ENCODE results near the gene EFR3B.

The EFR3B gene

GRCh38 chr2:25036221-25036559 lies 5.7 kb upstream of the EFR3B start:
- no peak for DNase-seq

- no peak for DNase-seq
Observed at GRCh38 chr2:25039126-25039525, 2.8 kb upstream of the EFR3B start.

- DNase-seq: no peak
Observed at GRCh38 chr2:25041307-25041927, 459 bp upstream of the EFR3B start.

- no peak for DNase-seq
Observed at GRCh38 chr2:25042321-25043240, 705 bp downstream of the EFR3B start.

GRCh38 chr2:25043241-25043867 lies 1.5 kb downstream of the EFR3B start:
- no peak for DNase-seq

- DNase-seq: no peak
Observed at GRCh38 chr2:25044011-25044410, 2.1 kb downstream of the EFR3B start.

GRCh38 chr2:25044990-25045389 lies 3.1 kb downstream of the EFR3B start:
- no peak for DNase-seq

GRCh38 chr2:25049422-25049821 lies 7.5 kb downstream of the EFR3B start:
- DNase-seq: no peak

GRCh38 chr2:25050128-25050527 lies 8.3 kb downstream of the EFR3B start:
- no peak for DNase-seq

GRCh38 chr2:25053041-25053440 lies 11.2 kb downstream of the EFR3B start:
- DNase-seq: no peak

- DNase-seq: peak; percentile 44
Observed at GRCh38 chr2:25054720-25055119, 12.8 kb downstream of the EFR3B start.

- no peak for DNase-seq
Observed at GRCh38 chr2:25055376-25055920, 13.6 kb downstream of the EFR3B start.

GRCh38 chr2:25056098-25056821 lies 14.4 kb downstream of the EFR3B start:
- no peak for DNase-seq

- DNase-seq: no peak
Observed at GRCh38 chr2:25062511-25062917, 20.6 kb downstream of the EFR3B start.

GRCh38 chr2:25063876-25064660 lies 22.2 kb downstream of the EFR3B start:
- DNase-seq: no peak

- no peak for DNase-seq
Observed at GRCh38 chr2:25065768-25066167, 23.9 kb downstream of the EFR3B start.

- DNase-seq: no peak
Observed at GRCh38 chr2:25066455-25066854, 24.6 kb downstream of the EFR3B start.

GRCh38 chr2:25068217-25068616 lies 26.3 kb downstream of the EFR3B start:
- no peak for DNase-seq

- no peak for DNase-seq
Observed at GRCh38 chr2:25071966-25072365, 30.1 kb downstream of the EFR3B start.

- no peak for DNase-seq
Observed at GRCh38 chr2:25072606-25073005, 30.7 kb downstream of the EFR3B start.

- DNase-seq: no peak
Observed at GRCh38 chr2:25073025-25073424, 31.1 kb downstream of the EFR3B start.

GRCh38 chr2:25073914-25074313 lies 32.0 kb downstream of the EFR3B start:
- no peak for DNase-seq
